HepG2 (cell line): ENCODE measurements around the gene ZBTB46. TPM values are rescaled to one million over a fixed set of nuclear protein-coding genes. Genes with fewer than 3 reads are reported as not detected.

Experiments
- ATF3 ChIP-seq: sonication (generic); formaldehyde crosslinking; IDR thresholded peaks from 2 replicates; pipeline ENCODE4 v1.4.0; 2020; ENCODE audit warnings: missing genetic modification reagents
- ATF5 ChIP-seq: sonication (generic); formaldehyde crosslinking; IDR thresholded peaks from 2 replicates; pipeline ENCODE4 v1.4.0; 2020; ENCODE audit warnings: mild to moderate bottlenecking, low read depth, missing genetic modification reagents
- DDIT3 ChIP-seq: sonication (generic); formaldehyde crosslinking; IDR thresholded peaks from 2 replicates; pipeline ENCODE4 v1.4.0; 2020; ENCODE audit warnings: mild to moderate bottlenecking, missing genetic modification reagents
- ELF3 ChIP-seq: IDR thresholded peaks from 2 replicates; pipeline ENCODE4 v1.6.1; 2016; ENCODE audit warnings: missing genetic modification reagents, missing compliant biosample characterization
- HDAC2 ChIP-seq: sonication (generic); formaldehyde crosslinking; IDR thresholded peaks from 2 replicates; pipeline ENCODE4 v1.4.0; 2020; ENCODE audit warnings: missing genetic modification reagents
- HHEX ChIP-seq: IDR thresholded peaks from 2 replicates; pipeline ENCODE4 v1.6.1; 2016; ENCODE audit warnings: control low read depth
- NFIB ChIP-seq: sonication (generic); formaldehyde crosslinking; IDR thresholded peaks from 2 replicates; pipeline ENCODE4 v1.9.0; 2021; ENCODE audit warnings: missing genetic modification reagents, mild to moderate bottlenecking, borderline replicate concordance
- NFYB ChIP-seq: sonication (generic); formaldehyde crosslinking; IDR thresholded peaks from 2 replicates; pipeline ENCODE4 v1.4.0; 2020; ENCODE audit warnings: missing genetic modification reagents
- NKX3-1 ChIP-seq: sonication (generic); formaldehyde crosslinking; IDR thresholded peaks from 2 replicates; pipeline ENCODE4 v1.5.0; 2020; ENCODE audit warnings: missing genetic modification reagents
- SMAD1 ChIP-seq: sonication (generic); formaldehyde crosslinking; IDR thresholded peaks from 2 replicates; pipeline ENCODE4 v1.4.0; 2020; ENCODE audit warnings: missing genetic modification reagents, low read depth, mild to moderate bottlenecking, borderline replicate concordance
- SOX5 ChIP-seq: IDR thresholded peaks from 2 replicates; pipeline ENCODE4 v1.6.1; 2016; ENCODE audit warnings: borderline replicate concordance
- STAT5B ChIP-seq: sonication (generic); formaldehyde crosslinking; IDR thresholded peaks from 2 replicates; pipeline ENCODE4 v1.4.0; 2020; ENCODE audit warnings: missing genetic modification reagents
- TGIF2 ChIP-seq: IDR thresholded peaks from 2 replicates; pipeline ENCODE4 v1.6.1; 2016; ENCODE audit warnings: control low read depth, missing compliant biosample characterization
- THYN1 ChIP-seq: sonication (generic); formaldehyde crosslinking; IDR thresholded peaks from 2 replicates; pipeline ENCODE4 v1.8.1; 2023; ENCODE audit warnings: low read depth, mild to moderate bottlenecking, moderate library complexity, missing genetic modification reagents, borderline replicate concordance
- USF2 ChIP-seq, 2 experiments: sonication (generic) in 1 of 2; formaldehyde crosslinking in 1 of 2; IDR thresholded peaks; 2 replicates each; pipeline versions ENCODE4 v1.5.1 to v1.6.1; 2011 to 2020; ENCODE audit warnings: borderline replicate concordance in 1 of 2, low read depth in 1 of 2, low read length in 1 of 2, mild to moderate bottlenecking in 1 of 2, missing genetic modification reagents in 1 of 2, moderate library complexity in 1 of 2
- ZNF335 ChIP-seq: sonication (generic); formaldehyde crosslinking; IDR thresholded peaks from 2 replicates; pipeline ENCODE4 v1.4.0; 2020; ENCODE audit warnings: missing genetic modification reagents
- ZNF652 ChIP-seq: IDR thresholded peaks from 2 replicates; pipeline ENCODE4 v1.6.1; 2016; ENCODE audit warnings: low read depth, borderline replicate concordance
- ZNF687 ChIP-seq: sonication (generic); formaldehyde crosslinking; IDR thresholded peaks from 2 replicates; pipeline ENCODE4 v1.5.1; 2020; ENCODE audit warnings: mild to moderate bottlenecking, missing genetic modification reagents, moderate library complexity
- polyA plus RNA-seq, 8 experiments: library from polyadenylated mRNA; depleted of rRNA in 3 of 8; stranded (reverse) in 7 of 8; unstranded in 1 of 8; fragments of >200 nt; fragmentation: Illumina TruSeq in 4 of 8; extraction: Trizol in 4 of 8; gene quantifications; 2 replicates each; pipeline versions ENCODE4 v1.2.1 to v1.2.3, GENCODE V29; 2011 to 2016; ENCODE audit warnings: low read depth in 4 of 8, missing spikeins in 1 of 8, mixed read lengths in 1 of 8; ENCODE audit not compliant: insufficient read depth in 1 of 8
- total RNA-seq, 5 experiments: library from RNA; depleted of rRNA; stranded (reverse); fragments of >200 nt; fragmentation: Illumina TruSeq; extraction: Trizol; gene quantifications; 2 replicates each; pipeline ENCODE4 v1.2.3, GENCODE V29; 2016; ENCODE audit warnings: low read depth in 1 of 5

ZBTB46 gene
- total and polyA plus RNA-seq, 2 of the 13 experiments (the other 11 are each of a cell fraction or from before 2014, with no cell fraction given): 1.6 to 13.5 TPM

- TF ChIP-seq ATF5 (CRISPR knock-in tag) (no peak; the same call in 1 of the 2 replicates), ATF3 (peak; percentile 87), USF2 (IDR thresholded peaks at IDR 0.05; ENCODE audit: low read depth, low read length) (no peak), USF2 (CRISPR knock-in tag; IDR thresholded peaks at IDR 0.05; ENCODE audit: borderline replicate concordance) (no peak; the same call in 1 of the 2 replicates), NFIB (no peak), TGIF2 (CRISPR knock-in tag) (peak; percentile 79), NFYB (CRISPR knock-in tag) (peak; percentile 68), HDAC2 (CRISPR knock-in tag) (peak; percentile 86), NKX3-1 (peak; percentile 97), DDIT3 (no peak), ZNF652 (CRISPR knock-in tag) (no peak), ZNF687 (peak; percentile 95), HHEX (0 out of 2 replicates have a peak, but pooled peaks have one; percentile 43), ZNF335 (no peak), SOX5 (CRISPR knock-in tag) (peak; percentile 73), SMAD1 (CRISPR knock-in tag) (peak; percentile 96; the same call in 1 of the 2 replicates), STAT5B (peak; percentile 85), THYN1 (CRISPR knock-in tag) (peak; percentile 95; the same call in 1 of the 2 replicates), ELF3 (peak; percentile 95)
Observed at GRCh38 chr20:63707558-63708300, 123.3 kb downstream of the ZBTB46 start, which contains the start of the genes ARFRP1 and ZGPAT (continued).
